Liver (tissue), 3 donors: ENCODE data around the gene IQCC.

Experiments
- ATF3 ChIP-seq: IDR thresholded peaks from 2 replicates; pipeline ENCODE4 v1.6.1; 2016; ENCODE audit warnings: antibody characterized with exemption
- CTCF ChIP-seq: fragments of 150-350 bp; IDR thresholded peaks from 2 replicates; pipeline ENCODE4 v1.5.1; 2017; ENCODE audit warnings: improper control_type of control experiment, low read depth, low read length; ENCODE audit not compliant: missing input control
- EGR1 ChIP-seq, 2 donors: IDR thresholded peaks; 2 replicates each; pipeline ENCODE4 v1.6.1; 2016 to 2018; ENCODE audit warnings: antibody characterized with exemption in 2 of 2, low read depth in 2 of 2
- NR2F2 ChIP-seq: IDR thresholded peaks from 2 replicates; pipeline ENCODE4 v1.6.1; 2016; ENCODE audit warnings: antibody characterized with exemption
- RAD21 ChIP-seq, 2 donors: IDR thresholded peaks; 2 replicates each; pipeline ENCODE4 v1.6.1; 2016; ENCODE audit warnings: antibody characterized with exemption in 2 of 2, mild to moderate bottlenecking in 2 of 2
- REST ChIP-seq: IDR thresholded peaks from 2 replicates; pipeline ENCODE4 v1.6.1; 2016; ENCODE audit warnings: antibody characterized with exemption, mild to moderate bottlenecking
- RXRA ChIP-seq, 2 donors: IDR thresholded peaks; 2 replicates each; pipeline ENCODE4 v1.6.1; 2017 to 2018; ENCODE audit warnings: antibody characterized with exemption in 2 of 2, mild to moderate bottlenecking in 1 of 2
- TAF1 ChIP-seq: conservative IDR thresholded peaks from 2 replicates; pipeline ENCODE4 v1.6.1; 2016; ENCODE audit warnings: antibody characterized with exemption, mild to moderate bottlenecking
- ZBTB33 ChIP-seq: IDR thresholded peaks from 2 replicates; pipeline ENCODE4 v1.6.1; 2016; ENCODE audit warnings: antibody characterized with exemption
- donor health status: healthy.
- donor health status: healthy.

GRCh38 chr1:32242341-32242851, 36.9 kb downstream of the IQCC start:
- no peak for TF ChIP-seq CTCF
- no peak for TF ChIP-seq RXRA (IDR thresholded peaks at IDR 0.05)
- no peak for TF ChIP-seq EGR1 (IDR thresholded peaks at IDR 0.05; ENCODE audit: low read depth in 2 of 2)
- TF ChIP-seq ATF3: no peak
- no peak for TF ChIP-seq RAD21 (IDR thresholded peaks at IDR 0.05)
- no peak for TF ChIP-seq NR2F2
- no peak for TF ChIP-seq ZBTB33
- no peak for TF ChIP-seq TAF1
- no peak for TF ChIP-seq REST
